Heart left ventricle (tissue), 13 donors: ENCODE results near the gene CCDC159.

Experiments used
- POLR2A ChIP-seq, 2 donors: fragments of 450-650 bp; IDR thresholded peaks; one replicate each; pipeline ENCODE4 v1.6.1; 2017; ENCODE audit warnings: antibody characterized with exemption in 2 of 2, mild to moderate bottlenecking in 2 of 2, moderate library complexity in 2 of 2
- TF ChIP-seq, protein P1 (sequence below), 12 donors: fragments of 200-600 bp; sonication (generic) in 4 of 12; IDR thresholded peaks; one replicate each; pipeline versions ENCODE4 v1.5.0 to v1.8.0; 2018 to 2022; ENCODE audit warnings: antibody characterized with exemption in 12 of 12, mild to moderate bottlenecking in 5 of 12
- donor health status: ischemic (EF 13 %, LVEDD 7.1; RV severe dilation, severe dysfunction).
- donor health status: DM: no; HTN: yes; CAD: no.
- donor health status: DM: no; HTN: no; CAD: no.
- donor health status: ischemic (EF 25% LVEDD 6.9; RV normal size, moderate dysfunction).
- donor health status: ischemic (EF 25% LVEDD 5.7; RV mildly dilated, moderate dysfunction).
- donor health status: ischemic (EF 35%, LVEDD 5.7; RV mildly dilated, moderate dysfunction).
- donor health status: nonischemic (EF 11% LVEDD 7.7; RV severe dilation, severe dysfunction).
- donor health status: DM: yes; HTN: yes; CAD: no.
- donor health status: PGD.
- donor health status: ischemic (EF 29% LVEDD 5.4; RV normal size, mild dysfunction).
- donor health status: nonischemic (EF 23%, LVEDD 6.1; RV moderate dilation, normal function).

- TF ChIP-seq, protein P1, sequence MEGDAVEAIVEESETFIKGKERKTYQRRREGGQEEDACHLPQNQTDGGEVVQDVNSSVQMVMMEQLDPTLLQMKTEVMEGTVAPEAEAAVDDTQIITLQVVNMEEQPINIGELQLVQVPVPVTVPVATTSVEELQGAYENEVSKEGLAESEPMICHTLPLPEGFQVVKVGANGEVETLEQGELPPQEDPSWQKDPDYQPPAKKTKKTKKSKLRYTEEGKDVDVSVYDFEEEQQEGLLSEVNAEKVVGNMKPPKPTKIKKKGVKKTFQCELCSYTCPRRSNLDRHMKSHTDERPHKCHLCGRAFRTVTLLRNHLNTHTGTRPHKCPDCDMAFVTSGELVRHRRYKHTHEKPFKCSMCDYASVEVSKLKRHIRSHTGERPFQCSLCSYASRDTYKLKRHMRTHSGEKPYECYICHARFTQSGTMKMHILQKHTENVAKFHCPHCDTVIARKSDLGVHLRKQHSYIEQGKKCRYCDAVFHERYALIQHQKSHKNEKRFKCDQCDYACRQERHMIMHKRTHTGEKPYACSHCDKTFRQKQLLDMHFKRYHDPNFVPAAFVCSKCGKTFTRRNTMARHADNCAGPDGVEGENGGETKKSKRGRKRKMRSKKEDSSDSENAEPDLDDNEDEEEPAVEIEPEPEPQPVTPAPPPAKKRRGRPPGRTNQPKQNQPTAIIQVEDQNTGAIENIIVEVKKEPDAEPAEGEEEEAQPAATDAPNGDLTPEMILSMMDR (IDR thresholded peaks at IDR 0.05): no peak
- no peak for TF ChIP-seq POLR2A (IDR thresholded peaks at IDR 0.05)
Measured at GRCh38 chr19:11374433-11375142, 28.3 kb downstream of the CCDC159 start, which contains the start of gene SWSAP1.
